ENCODE measurements around the gene SAMD8. TPM values are rescaled to one million over a fixed set of nuclear protein-coding genes. Genes with fewer than 3 reads are reported as not detected.

Gene SAMD8
- total and polyA plus RNA-seq, 2 of the 8 experiments (the other 6 are each of a cell fraction or from before 2014, with no cell fraction given): 11.7 to 20.9 TPM

- no peaks in the 10 kb centered on the region for H3K79me1 ChIP-seq (ENCODE audit: low read depth, low read length)
- H3K4me1 ChIP-seq (replicated peaks in 1 of 4; ENCODE audit: control insufficient read depth in 3 of 4, insufficient read depth in 4 of 4, low read length in 3 of 4): peaks cover 0 to 5% (median 0%) of the 10 kb centered on the region in 4 experiments; a peak in 3 of 7 replicates
- no peaks in the 10 kb centered on the region for H3K9me3 ChIP-seq (ENCODE audit: insufficient read depth in 2 of 2, low read depth in 1 of 2, low read length in 1 of 2)
- H3K27me3 ChIP-seq (replicated peaks in 1 of 4; ENCODE audit: control insufficient read depth in 3 of 4, extremely low read depth in 1 of 4, insufficient read depth in 3 of 4, low read length in 3 of 4): no peaks in the 10 kb centered on the region
- ChIA-PET POLR2A (ENCODE audit: partially characterized antibody) (no interaction called here), CTCF (ENCODE audit: partially characterized antibody) (interaction anchor here (0.5 to 2.4 kb wide), 8 partner anchors 14 to 267 kb away, joined by 3 to 8 read pairs (median 3); a partner anchor contains a TSS)
- no peak overlapping the region for H3K18ac ChIP-seq (ENCODE audit: extremely low read depth, low read length)
- no peak overlapping the region for H3K4me2 ChIP-seq (ENCODE audit: insufficient read depth in 1 of 2, low read depth in 2 of 2, low read length in 2 of 2)
- no peaks in the 10 kb centered on the region for H3K36me3 ChIP-seq (ENCODE audit: control insufficient read depth in 2 of 4, insufficient read depth in 4 of 4, low read length in 3 of 4)
- FAIRE-seq (no peak), DNase-seq (ENCODE audit: low read depth in 1 of 2, low spot score in 2 of 2) (no peak)
- no peak overlapping the region for H4K5ac ChIP-seq (ENCODE audit: insufficient read length, low read depth, low read length)
- 0 out of 2 replicates have a peak overlapping the region, but pooled peaks have one; percentile 5 for H4K8ac ChIP-seq (ENCODE audit: extremely low read depth, insufficient read depth, low read length)
- H2AFZ ChIP-seq (ENCODE audit: low read length): no peak overlapping the region
- TF ChIP-seq CBX5 (IDR thresholded peaks at IDR 0.05; ENCODE audit: low read depth, low read length) (no peak), RBBP5 (IDR thresholded peaks at IDR 0.05; ENCODE audit: borderline replicate concordance, low read depth, low read length) (no peak), MAX (IDR thresholded peaks at IDR 0.05) (no peak)
- no peak overlapping the region for H2BK120ac ChIP-seq (replicated peaks; ENCODE audit: low read depth, low read length)
- no peaks in the 10 kb centered on the region for H4K20me1 ChIP-seq (replicated peaks in 1 of 2; ENCODE audit: control insufficient read depth in 1 of 2, insufficient read depth in 2 of 2, low read length in 2 of 2)
- no peak overlapping the region for H3K27ac ChIP-seq (ENCODE audit: low read depth, low read length)
- H3K56ac ChIP-seq (replicated peaks; ENCODE audit: insufficient read length, low read depth, low read length): no peak overlapping the region
- no peak overlapping the region for H2BK20ac ChIP-seq (ENCODE audit: low read length)
- H3K23ac ChIP-seq (ENCODE audit: insufficient read length): no peak overlapping the region
- no peak overlapping the region for H2BK12ac ChIP-seq (ENCODE audit: low read depth, low read length)
- no peak overlapping the region for H3K4me3 ChIP-seq (ENCODE audit: extremely low read depth in 1 of 4, insufficient read depth in 2 of 4, low read depth in 3 of 4, low read length in 4 of 4)
- no peak overlapping the region for H3K9ac ChIP-seq (replicated peaks in 1 of 4; ENCODE audit: extremely low read depth in 1 of 4, low read depth in 3 of 4, low read length in 3 of 4)
- no peak overlapping the region for H3K14ac ChIP-seq (ENCODE audit: insufficient read length)
- no peak overlapping the region for H2AK5ac ChIP-seq (ENCODE audit: low read depth, low read length)
- no peak overlapping the region for H4K91ac ChIP-seq (replicated peaks; ENCODE audit: insufficient read length, low read length)
- no peaks in the 10 kb centered on the region; the same call in 1 of the 2 replicates for H3K23me2 ChIP-seq (ENCODE audit: low read depth, low read length)
- H3K4ac ChIP-seq (replicated peaks; ENCODE audit: insufficient read length, low read depth, low read length): no peak overlapping the region
- H2BK15ac ChIP-seq (ENCODE audit: low read length): no peak overlapping the region
- no peak overlapping the region for H2BK5ac ChIP-seq (ENCODE audit: low read depth, low read length)
- no peaks in the 10 kb centered on the region for H3K79me2 ChIP-seq (ENCODE audit: control insufficient read depth in 1 of 2, insufficient read depth in 2 of 2, low read length in 2 of 2)
- 94% methylated on average over 10 of the region's 10 CpGs; no CpG with 5 or more reads in 1 of the 2 experiments for WGBS, 2 experiments (ENCODE audit: extremely low coverage in 1 of 2, insufficient coverage in 1 of 2, insufficient read length in 1 of 2, insufficient replicate concordance in 2 of 2, low coverage in 1 of 2, low lambda C conversion rate in 2 of 2, missing lambda C conversion rate in 1 of 2)
Measured at GRCh38 chr10:75062506-75063299, 48.8 kb upstream of the SAMD8 start.

Data from H1 (cell line).